GM12878 (cell line): ENCODE data around the gene VAC14. TPM values are rescaled to one million over a fixed set of nuclear protein-coding genes. Genes with fewer than 3 reads are reported as not detected.
A peak's percentile ranks its signal among the peaks of the same experiment; 100 is the strongest.

ENCODE experiments used
- ATF7 ChIP-seq: fragments of 450-650 bp; IDR thresholded peaks from 2 replicates; pipeline ENCODE4 v1.6.1; 2016; ENCODE audit warnings: low read depth, mild to moderate bottlenecking
- BCL11A ChIP-seq: IDR thresholded peaks from 2 replicates; pipeline ENCODE4 v1.6.1; 2011; ENCODE audit warnings: low read depth, low read length
- DPF2 ChIP-seq: fragments of 450-650 bp; IDR thresholded peaks from 2 replicates; pipeline ENCODE4 v1.6.1; 2017; ENCODE audit warnings: mild to moderate bottlenecking
- GATAD2B ChIP-seq: fragments of 450-650 bp; conservative IDR thresholded peaks from 2 replicates; pipeline ENCODE4 v1.6.1; 2017; ENCODE audit warnings: low read depth, mild to moderate bottlenecking, moderate library complexity
- JUND ChIP-seq: IDR thresholded peaks from 2 replicates; pipeline ENCODE4 v1.6.1; 2012; ENCODE audit warnings: low read depth, mild to moderate bottlenecking, low read length, improper control_type of control experiment, moderate library complexity
- NBN ChIP-seq: fragments of 450-650 bp; IDR thresholded peaks from 2 replicates; pipeline ENCODE4 v1.6.1; 2016
- NFXL1 ChIP-seq: fragments of 450-650 bp; IDR thresholded peaks from 2 replicates; pipeline ENCODE4 v1.6.1; 2017; ENCODE audit warnings: antibody characterized with exemption, mild to moderate bottlenecking, borderline replicate concordance
- NR2F1 ChIP-seq: fragments of 450-650 bp; conservative IDR thresholded peaks from 2 replicates; pipeline ENCODE4 v1.6.1; 2017; ENCODE audit warnings: mild to moderate bottlenecking
- PAX5 ChIP-seq: IDR thresholded peaks from 2 replicates; pipeline ENCODE4 v1.6.1; 2011; ENCODE audit warnings: low read depth, low read length, borderline replicate concordance
- PML ChIP-seq: IDR thresholded peaks from 2 replicates; pipeline ENCODE4 v1.6.1; 2012; ENCODE audit warnings: low read length, inconsistent platforms
- RELB ChIP-seq: fragments of 450-650 bp; IDR thresholded peaks from 2 replicates; pipeline ENCODE4 v1.6.1; 2017; ENCODE audit warnings: low read depth, mild to moderate bottlenecking, moderate library complexity
- RFX5 ChIP-seq: IDR thresholded peaks from 2 replicates; pipeline ENCODE4 v1.6.1; 2011; ENCODE audit warnings: low read depth, low read length, improper control_type of control experiment
- SMARCA5 ChIP-seq: fragments of 450-650 bp; IDR thresholded peaks from 2 replicates; pipeline ENCODE4 v1.6.1; 2017; ENCODE audit warnings: mild to moderate bottlenecking
- SPI1 ChIP-seq: IDR thresholded peaks from 2 replicates; pipeline ENCODE4 v1.6.1; 2011; ENCODE audit warnings: low read depth, mild to moderate bottlenecking, low read length, moderate library complexity, borderline replicate concordance; ENCODE audit not compliant: insufficient read depth
- ZNF207 ChIP-seq: fragments of 450-650 bp; IDR thresholded peaks from 2 replicates; pipeline ENCODE4 v1.6.1; 2014; ENCODE audit warnings: antibody characterized with exemption, mild to moderate bottlenecking, borderline replicate concordance
- ZNF687 ChIP-seq: fragments of 450-650 bp; IDR thresholded peaks from 2 replicates; pipeline ENCODE4 v1.6.1; 2017; ENCODE audit warnings: mild to moderate bottlenecking, moderate library complexity
- polyA plus RNA-seq, 11 experiments: library from polyadenylated mRNA; depleted of rRNA in 4 of 11; unstranded in 6 of 11; stranded (reverse) in 5 of 11; fragments of >200 nt; fragmentation: Nextera tagmentation in 4 of 11; fragmentation: Illumina TruSeq in 1 of 11; extraction: Ambion mirVana in 4 of 11; extraction: Trizol in 1 of 11; gene quantifications; 1 replicate in 1 of 11; 2 replicates in 10 of 11; pipeline versions ENCODE4 v1.2.1 to v1.2.3, GENCODE V29; 2011 to 2016; ENCODE audit warnings: inconsistent platforms in 2 of 11, missing spikeins in 2 of 11, low read depth in 1 of 11
- total RNA-seq, 4 experiments: library from RNA; depleted of rRNA in 3 of 4; stranded (reverse); fragments of >200 nt in 3 of 4; fragmentation: Illumina TruSeq in 1 of 4; extraction: Trizol in 1 of 4; gene quantifications; 2 replicates each; pipeline versions ENCODE4 v1.2.1 to v1.2.3, GENCODE V29; 2013 to 2021

Gene VAC14
- total and polyA plus RNA-seq, 10 of the 15 experiments (the other 5 are each of a cell fraction or from before 2014, with no cell fraction given), result 1.3 to 45.5 (median 25.5) TPM

GRCh38 chr16:70737377-70738082 is 63.4 kb downstream of the VAC14 start (continued):
- TF ChIP-seq RELB (peak; percentile 75; the same call in 1 of the 2 replicates), NBN (peak; percentile 71; the same call in 1 of the 2 replicates), JUND (no peak), NFXL1 (no peak), PML (no peak), GATAD2B (peak; percentile 64; the same call in 1 of the 2 replicates), ZNF687 (peak; percentile 70), SPI1 (no peak), PAX5 (peak; percentile 63; the same call in 1 of the 2 replicates), RFX5 (no peak), ATF7 (peak; percentile 90), SMARCA5 (peak; percentile 53; the same call in 1 of the 2 replicates), BCL11A (0 out of 2 replicates have a peak, but pooled peaks have one; percentile 30), DPF2 (peak; percentile 69; the same call in 1 of the 2 replicates), ZNF207 (no peak), NR2F1 (peak; percentile 59)
